Ovary (tissue), 9 donors: ENCODE results near the gene LIPC. TPM values are rescaled to one million over a fixed set of nuclear protein-coding genes. Genes with fewer than 3 reads are reported as not detected.

Experiments
- DNase-seq, 5 donors: peaks; one replicate each; pipeline ENCODE4 v3.0.0-alpha.2; 2019 to 2020
- H3K27ac ChIP-seq, 2 donors: fragments of 200-600 bp; one replicate each; pipeline versions ENCODE4 v1.5.1 to v1.8.0; 2019 to 2022
- H3K27me3 ChIP-seq: fragments of 200-600 bp; one replicate; pipeline ENCODE4 v1.8.0; 2022
- H3K36me3 ChIP-seq: fragments of 200-600 bp; sonication (generic); one replicate; pipeline ENCODE4 v1.5.1; 2019
- H3K4me1 ChIP-seq: one replicate; pipeline ENCODE4 v1.8.1; 2013; ENCODE audit warnings: mild to moderate bottlenecking, moderate library complexity; ENCODE audit not compliant: insufficient read depth
- H3K4me3 ChIP-seq: fragments of 200-600 bp; sonication (generic); one replicate; pipeline ENCODE4 v1.5.1; 2017
- H3K9me3 ChIP-seq, 2 donors: fragments of 200-600 bp in 1 of 2; sonication (generic) in 1 of 2; one replicate each; pipeline versions ENCODE4 v1.5.1 to v1.8.1; 2013 to 2019; ENCODE audit warnings: mild to moderate bottlenecking in 1 of 2, moderate library complexity in 1 of 2
- EP300 ChIP-seq: sonication (generic); formaldehyde crosslinking; IDR thresholded peaks from one replicate; pipeline ENCODE4 v1.6.1; 2017; ENCODE audit warnings: antibody characterized with exemption
- POLR2A ChIP-seq: fragments of 450-650 bp; IDR thresholded peaks from one replicate; pipeline ENCODE4 v1.6.1; 2017; ENCODE audit warnings: antibody characterized with exemption, mild to moderate bottlenecking, moderate library complexity
- WGBS, 3 donors: extraction: QIAGEN DNeasy Blood & Tissue Kit in 1 of 3; methylation state at CpG; one replicate each; pipeline versions ENCODE4 v1.1.5 to v1.1.7; 2013 to 2017; 5-methylcytosine and 5-hydroxymethylcytosine counted together
- intact Hi-C, 4 donors: fragments of 100-400 bp; cut with DNase I; formaldehyde crosslinking; loops; one replicate each; pipeline versions ENCODE4 v1.11.0 to v1.15.1; 2022 to 2023
- polyA plus RNA-seq, 2 donors: library from polyadenylated mRNA; stranded (reverse); fragments of 200-250 nt in 1 of 2; fragments of 350-450 nt in 1 of 2; fragmentation: Illumina TruSeq in 1 of 2; extraction: RNeasy Lipid Tissue Mini Kit (QIAGEN cat#74804) in 1 of 2; gene quantifications; one replicate each; pipeline ENCODE4 v1.2.3, GENCODE V29; 2013 to 2014
- total RNA-seq, 7 donors: library from RNA; depleted of rRNA in 2 of 7; stranded (reverse); fragments of >200 nt in 2 of 7; fragmentation: NEBNext Ultra II Directional in 3 of 7; extraction: Animal tissue kit (Norgen Biotek cat#: 25700) in 3 of 7; gene quantifications; one replicate each; pipeline versions ENCODE4 v1.1.0 to v1.2.4, GENCODE V29; 2016 to 2023
- TF ChIP-seq, protein P1 (sequence below), 3 donors: fragments of 450-650 bp in 2 of 3; fragments of 200-600 bp in 1 of 3; IDR thresholded peaks; one replicate each; pipeline versions ENCODE4 v1.5.1 to v1.8.0; 2016 to 2022; ENCODE audit warnings: antibody characterized with exemption in 3 of 3, mild to moderate bottlenecking in 1 of 3
- donor health status: DM: no; HTN: no; CAD: no; lungs with moderate emphysema.
- donor health status: DM: no; HTN: no; CAD: no.
- donor health status: Bipolar disorder and iron deficiency.
- donor health status: DM: yes; HTN: yes; CAD: no.
- donor health status: DM: no; HTN: no; CAD: no.
- donor health status: DM: yes; HTN: yes; CAD: no.

Gene LIPC
- total and polyA plus RNA-seq, 9 donors = 0.28 to 1.1 (median 0.72) TPM

DNA sequence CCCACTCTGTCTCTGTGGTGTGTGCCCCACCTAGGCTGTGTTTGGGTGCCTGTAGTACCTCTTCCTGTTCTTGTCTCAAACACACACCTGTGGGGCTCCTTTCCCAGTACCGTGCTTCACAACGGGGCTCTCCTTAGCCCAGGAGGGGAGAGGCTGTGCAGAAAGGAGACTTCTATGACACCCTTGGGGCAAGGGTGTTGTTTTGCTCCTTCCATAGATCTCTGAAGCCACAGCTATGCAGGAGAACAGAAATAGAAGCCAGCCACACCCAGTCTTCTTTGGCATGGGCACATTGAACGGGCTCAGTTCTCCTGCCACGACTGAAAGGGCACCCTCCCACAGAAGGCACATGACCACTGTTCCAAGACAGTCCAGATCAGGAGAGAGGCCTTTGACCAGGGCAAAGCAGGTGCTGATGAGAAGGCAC, 74.3 kb downstream of the LIPC start:
- no peak overlapping the region for H3K27ac ChIP-seq
- no peaks in the 10 kb centered on the region for H3K27me3 ChIP-seq
- intact Hi-C loops = no loop called here
- TF ChIP-seq POLR2A (no peak), EP300 (no peak)
- TF ChIP-seq, protein P1, sequence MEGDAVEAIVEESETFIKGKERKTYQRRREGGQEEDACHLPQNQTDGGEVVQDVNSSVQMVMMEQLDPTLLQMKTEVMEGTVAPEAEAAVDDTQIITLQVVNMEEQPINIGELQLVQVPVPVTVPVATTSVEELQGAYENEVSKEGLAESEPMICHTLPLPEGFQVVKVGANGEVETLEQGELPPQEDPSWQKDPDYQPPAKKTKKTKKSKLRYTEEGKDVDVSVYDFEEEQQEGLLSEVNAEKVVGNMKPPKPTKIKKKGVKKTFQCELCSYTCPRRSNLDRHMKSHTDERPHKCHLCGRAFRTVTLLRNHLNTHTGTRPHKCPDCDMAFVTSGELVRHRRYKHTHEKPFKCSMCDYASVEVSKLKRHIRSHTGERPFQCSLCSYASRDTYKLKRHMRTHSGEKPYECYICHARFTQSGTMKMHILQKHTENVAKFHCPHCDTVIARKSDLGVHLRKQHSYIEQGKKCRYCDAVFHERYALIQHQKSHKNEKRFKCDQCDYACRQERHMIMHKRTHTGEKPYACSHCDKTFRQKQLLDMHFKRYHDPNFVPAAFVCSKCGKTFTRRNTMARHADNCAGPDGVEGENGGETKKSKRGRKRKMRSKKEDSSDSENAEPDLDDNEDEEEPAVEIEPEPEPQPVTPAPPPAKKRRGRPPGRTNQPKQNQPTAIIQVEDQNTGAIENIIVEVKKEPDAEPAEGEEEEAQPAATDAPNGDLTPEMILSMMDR (IDR thresholded peaks at IDR 0.05) = no peak
- no peak for DNase-seq
- 72 to 75% (median 73%) methylated on average over 4 of the region's 4 CpGs for WGBS, 3 donors
- no peaks in the 10 kb centered on the region for H3K9me3 ChIP-seq
- no peak overlapping the region for H3K4me3 ChIP-seq
- no peaks in the 10 kb centered on the region for H3K36me3 ChIP-seq
- H3K4me1 ChIP-seq = no peaks in the 10 kb centered on the region

DNA sequence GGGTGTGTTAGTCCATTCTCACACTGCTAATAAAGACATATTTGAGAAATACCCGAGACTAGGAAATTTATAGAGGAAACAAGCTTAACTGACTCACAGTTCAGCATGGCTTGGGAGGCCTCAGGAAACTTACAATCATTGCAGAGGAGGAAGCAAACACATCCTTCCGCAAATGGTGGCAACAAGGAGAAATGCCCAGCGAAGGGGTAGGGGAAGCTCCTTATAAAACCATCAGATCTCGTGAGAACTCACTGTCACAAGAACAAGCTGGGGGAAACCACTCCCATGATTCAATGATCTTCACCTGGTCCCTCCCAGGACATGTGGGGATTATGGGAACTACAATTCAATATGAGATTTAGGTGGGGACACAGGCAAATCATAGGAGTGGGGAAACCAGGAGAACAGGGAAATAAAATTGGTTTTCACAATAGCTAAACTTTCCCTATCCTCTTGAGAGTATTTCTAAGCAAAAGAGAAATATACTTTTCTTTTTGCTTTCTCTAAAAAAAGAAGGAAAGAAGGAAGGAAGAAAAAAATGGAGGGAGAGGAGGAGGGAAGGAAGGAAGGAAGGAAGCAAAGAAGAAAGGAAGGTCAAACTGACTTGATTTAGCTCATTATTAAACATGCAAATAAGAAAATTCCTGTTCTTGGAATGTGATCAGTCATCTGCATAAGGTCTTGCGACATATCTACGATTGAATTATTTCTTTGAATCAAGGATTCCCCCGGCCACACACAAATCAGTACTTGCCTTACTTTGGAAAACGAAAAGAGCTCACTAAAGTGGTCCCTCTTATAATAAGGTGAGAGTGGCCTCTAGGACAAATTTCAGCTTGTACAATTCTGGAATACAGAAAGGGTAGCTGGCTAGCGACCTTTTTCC, 75.2 kb downstream of the LIPC start:
- no peaks in the 10 kb centered on the region for H3K27me3 ChIP-seq
- H3K4me1 ChIP-seq = no peaks in the 10 kb centered on the region
- H3K27ac ChIP-seq = no peak overlapping the region
- no peak overlapping the region for H3K4me3 ChIP-seq
- H3K9me3 ChIP-seq = no peaks in the 10 kb centered on the region
- DNase-seq = no peak
- TF ChIP-seq, protein P1 (IDR thresholded peaks at IDR 0.05) = no peak
- TF ChIP-seq POLR2A (no peak), EP300 (no peak)
- intact Hi-C loops = no loop called here
- 74 to 82% (median 75%) methylated on average over 9 of the region's 9 CpGs for WGBS, 3 donors
- H3K36me3 ChIP-seq = no peaks in the 10 kb centered on the region

DNA sequence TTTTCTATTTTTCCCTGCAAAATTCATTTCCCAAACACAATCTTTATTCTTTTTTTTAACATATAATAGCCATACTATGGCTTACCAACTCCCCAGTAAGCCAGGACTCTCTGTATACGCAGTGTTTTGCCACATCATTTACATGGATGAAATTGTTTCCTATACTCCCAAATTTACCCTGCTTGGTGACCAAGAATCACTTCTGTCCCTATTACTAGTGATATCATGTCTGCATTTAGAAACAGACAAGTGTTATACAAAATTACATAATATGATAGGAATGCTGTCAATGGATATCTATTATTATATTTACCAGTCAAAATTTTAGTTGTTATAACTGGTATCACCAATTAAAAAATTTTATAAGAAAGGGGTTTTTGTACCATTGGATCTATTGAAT, 77.8 kb downstream of the LIPC start:
- Histone ChIP-seq H3K4me1 (no peaks in the 10 kb centered on the region), H3K9me3 (no peaks in the 10 kb centered on the region), H3K27me3 (no peaks in the 10 kb centered on the region), H3K27ac (no peak overlapping the region), H3K36me3 (no peaks in the 10 kb centered on the region), H3K4me3 (no peak overlapping the region)
- 94 to 100% (median 99%) methylated on average over 1 of the region's 1 CpG for WGBS, 3 donors
- no peak for DNase-seq
- TF ChIP-seq, protein P1 (IDR thresholded peaks at IDR 0.05) = no peak
- TF ChIP-seq EP300 (no peak), POLR2A (no peak)
- intact Hi-C loops = no loop called here

DNA sequence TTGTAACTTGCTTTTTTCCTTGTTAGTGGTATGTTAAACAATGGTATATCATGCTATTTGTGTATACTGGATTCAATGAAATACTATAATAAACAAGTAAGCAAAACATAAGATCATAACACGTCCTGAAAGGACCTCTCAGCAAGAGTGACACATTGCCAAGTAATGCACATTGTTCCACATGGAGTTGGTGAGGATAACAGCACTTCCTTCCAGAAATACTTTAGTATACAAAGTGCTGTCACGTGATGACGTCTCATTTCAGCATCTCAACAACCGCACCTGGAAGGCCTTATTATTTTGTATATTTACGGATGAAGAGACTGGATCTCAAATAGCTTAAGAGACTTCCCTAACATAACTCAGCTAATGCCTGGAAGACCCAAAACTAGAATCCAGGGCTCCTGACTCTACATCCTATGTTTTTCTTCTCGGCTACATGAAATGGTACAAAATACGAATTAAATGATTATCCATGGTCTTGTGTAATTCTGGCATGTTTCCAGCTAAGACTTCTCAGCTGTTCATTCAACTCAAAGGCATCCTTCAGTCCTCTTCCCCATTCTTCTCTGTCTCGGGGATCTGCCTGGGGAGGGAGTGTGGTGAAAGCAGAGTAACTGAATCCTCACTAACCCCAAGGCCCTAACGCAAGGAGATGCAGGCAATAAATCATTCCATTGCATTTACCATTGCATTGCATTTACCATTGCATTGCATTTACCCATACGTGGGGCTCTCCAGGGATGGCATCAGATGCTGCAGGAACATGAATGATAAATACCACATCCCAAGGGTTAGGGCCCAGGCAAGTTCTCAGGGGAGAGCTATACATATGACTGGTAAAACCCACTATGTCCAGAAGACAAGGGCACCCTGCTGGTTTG, 79.2 kb downstream of the LIPC start:
- WGBS, 3 donors = 77 to 83% (median 80%) methylated on average over 10 of the region's 10 CpGs
- Histone ChIP-seq H3K36me3 (no peaks in the 10 kb centered on the region), H3K4me3 (no peak overlapping the region), H3K27me3 (no peaks in the 10 kb centered on the region), H3K9me3 (no peaks in the 10 kb centered on the region), H3K4me1 (no peaks in the 10 kb centered on the region), H3K27ac (no peak overlapping the region)
- TF ChIP-seq EP300 (no peak), POLR2A (no peak)
- TF ChIP-seq, protein P1 (IDR thresholded peaks at IDR 0.05) = no peak
- no peak for DNase-seq
- intact Hi-C loops = no loop called here
